ENCODE results near the gene BCL7A.
"Not testable (repeated sequence)": the region's sequence is repeated elsewhere in the genome, so short reads cannot be mapped to it uniquely, and the experiment has no call there.

- TF ChIP-seq EP300 (IDR thresholded peaks at IDR 0.05; ENCODE audit: low read length); KAT8 (IDR thresholded peaks at IDR 0.05; ENCODE audit: low read depth); CTCF (IDR thresholded peaks at IDR 0.05 in 2 of 3, conservative IDR thresholded peaks at IDR 0.05 in 1 of 3; ENCODE audit: insufficient read depth in 2 of 3, low read depth in 1 of 3, low read length in 3 of 3); NCOR1 (IDR thresholded peaks at IDR 0.05): not testable (repeated sequence)
Measured at GRCh38 chr12:122056406-122056805, 34.7 kb downstream of the BCL7A start.
